Endothelial cell (in vitro differentiated cells): ENCODE results near the gene EML5. TPM values are rescaled to one million over a fixed set of nuclear protein-coding genes. Genes with fewer than 3 reads are reported as not detected.

Experiments
- DNase-seq: peaks from one replicate; pipeline ENCODE4 v3.0.0; 2021; ENCODE audit warnings: low spot score
- H3K27ac Mint-ChIP-seq: one replicate; pipeline ENCODE4 v1.8.0; 2021; ENCODE audit warnings: mixed read lengths, inconsistent platforms; ENCODE audit not compliant: unreplicated experiment
- H3K27me3 Mint-ChIP-seq: one replicate; pipeline ENCODE4 v1.8.0; 2021; ENCODE audit warnings: mild to moderate bottlenecking, moderate library complexity, mixed read lengths, inconsistent platforms; ENCODE audit not compliant: unreplicated experiment
- H3K36me3 Mint-ChIP-seq: one replicate; pipeline ENCODE4 v1.8.0; 2021; ENCODE audit warnings: mild to moderate bottlenecking, low read depth, mixed read lengths, inconsistent platforms; ENCODE audit not compliant: unreplicated experiment
- H3K4me1 Mint-ChIP-seq: one replicate; pipeline ENCODE4 v1.8.0; 2021; ENCODE audit warnings: mild to moderate bottlenecking, mixed read lengths, inconsistent platforms; ENCODE audit not compliant: unreplicated experiment
- H3K4me3 Mint-ChIP-seq: one replicate; pipeline ENCODE4 v1.8.0; 2021; ENCODE audit warnings: mild to moderate bottlenecking, mixed read lengths, inconsistent platforms; ENCODE audit not compliant: unreplicated experiment
- H3K9me3 Mint-ChIP-seq: one replicate; pipeline ENCODE4 v1.8.0; 2021; ENCODE audit warnings: mixed read lengths, inconsistent platforms; ENCODE audit not compliant: unreplicated experiment
- total RNA-seq: library from RNA; stranded (reverse); fragmentation: NEBNext Ultra II Directional; extraction: Animal tissue kit (Norgen Biotek cat#: 25700); gene quantifications from one replicate; pipeline ENCODE4 v1.2.1, GENCODE V29; 2021; ENCODE audit not compliant: unreplicated experiment
- TF ChIP-seq, protein P1 (sequence below): fragments of 200-600 bp; sonication (generic); IDR thresholded peaks from one replicate; pipeline ENCODE4 v1.5.0; 2021; ENCODE audit warnings: antibody characterized with exemption; ENCODE audit not compliant: unreplicated experiment

The EML5 gene
- total RNA-seq, 1 donor from 2014 or later = 0.13 TPM

DNA sequence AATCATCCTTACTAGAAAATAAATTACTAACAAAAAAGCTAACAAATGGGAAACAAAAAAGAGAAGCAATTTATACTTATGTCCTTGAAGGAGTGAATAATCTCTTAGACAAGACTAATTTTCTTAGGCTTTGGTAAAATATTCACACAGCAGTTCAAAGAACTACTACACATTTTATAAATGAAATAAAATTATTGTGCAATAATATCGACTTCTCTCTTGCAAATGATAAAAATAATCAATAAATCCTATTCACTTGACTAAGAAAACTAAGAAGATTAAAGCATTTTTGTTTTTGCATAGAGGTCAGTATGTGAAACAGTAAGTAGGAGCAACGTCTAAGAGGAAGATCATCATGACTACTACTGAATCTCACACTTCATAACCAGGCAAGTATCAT, 82.0 kb downstream of the EML5 start:
- Mint-ChIP-seq H3K27ac (no peak overlapping the region), H3K36me3 (no peaks in the 10 kb centered on the region), H3K9me3 (no peaks in the 10 kb centered on the region), H3K4me3 (no peak overlapping the region), H3K27me3 (no peaks in the 10 kb centered on the region), H3K4me1 (no peaks in the 10 kb centered on the region)
- TF ChIP-seq, protein P1, sequence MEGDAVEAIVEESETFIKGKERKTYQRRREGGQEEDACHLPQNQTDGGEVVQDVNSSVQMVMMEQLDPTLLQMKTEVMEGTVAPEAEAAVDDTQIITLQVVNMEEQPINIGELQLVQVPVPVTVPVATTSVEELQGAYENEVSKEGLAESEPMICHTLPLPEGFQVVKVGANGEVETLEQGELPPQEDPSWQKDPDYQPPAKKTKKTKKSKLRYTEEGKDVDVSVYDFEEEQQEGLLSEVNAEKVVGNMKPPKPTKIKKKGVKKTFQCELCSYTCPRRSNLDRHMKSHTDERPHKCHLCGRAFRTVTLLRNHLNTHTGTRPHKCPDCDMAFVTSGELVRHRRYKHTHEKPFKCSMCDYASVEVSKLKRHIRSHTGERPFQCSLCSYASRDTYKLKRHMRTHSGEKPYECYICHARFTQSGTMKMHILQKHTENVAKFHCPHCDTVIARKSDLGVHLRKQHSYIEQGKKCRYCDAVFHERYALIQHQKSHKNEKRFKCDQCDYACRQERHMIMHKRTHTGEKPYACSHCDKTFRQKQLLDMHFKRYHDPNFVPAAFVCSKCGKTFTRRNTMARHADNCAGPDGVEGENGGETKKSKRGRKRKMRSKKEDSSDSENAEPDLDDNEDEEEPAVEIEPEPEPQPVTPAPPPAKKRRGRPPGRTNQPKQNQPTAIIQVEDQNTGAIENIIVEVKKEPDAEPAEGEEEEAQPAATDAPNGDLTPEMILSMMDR = no peak
- no peak for DNase-seq

DNA sequence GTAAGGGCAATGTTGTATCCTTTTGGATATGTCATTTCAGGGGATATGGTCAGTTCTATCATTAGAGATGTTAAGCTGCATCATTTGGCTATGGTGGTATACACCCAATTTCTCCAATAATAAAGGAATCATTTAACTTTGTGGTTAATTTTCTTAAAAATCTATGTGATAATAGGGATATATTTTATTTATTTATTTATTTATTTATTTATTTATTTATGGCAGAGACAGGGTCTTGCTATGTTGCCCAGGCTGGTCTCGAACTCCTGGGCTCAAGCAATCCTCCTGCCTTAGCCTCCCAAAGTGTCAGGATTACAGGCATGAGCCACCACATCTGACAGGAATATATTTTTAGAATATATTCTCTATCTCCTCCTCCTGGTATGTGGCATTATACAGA, 85.7 kb downstream of the EML5 start:
- no peak for DNase-seq
- Mint-ChIP-seq H3K4me1 (no peaks in the 10 kb centered on the region), H3K27ac (no peak overlapping the region), H3K36me3 (no peaks in the 10 kb centered on the region), H3K9me3 (no peaks in the 10 kb centered on the region), H3K27me3 (no peaks in the 10 kb centered on the region), H3K4me3 (no peak overlapping the region)
- TF ChIP-seq, protein P1 = no peak

DNA sequence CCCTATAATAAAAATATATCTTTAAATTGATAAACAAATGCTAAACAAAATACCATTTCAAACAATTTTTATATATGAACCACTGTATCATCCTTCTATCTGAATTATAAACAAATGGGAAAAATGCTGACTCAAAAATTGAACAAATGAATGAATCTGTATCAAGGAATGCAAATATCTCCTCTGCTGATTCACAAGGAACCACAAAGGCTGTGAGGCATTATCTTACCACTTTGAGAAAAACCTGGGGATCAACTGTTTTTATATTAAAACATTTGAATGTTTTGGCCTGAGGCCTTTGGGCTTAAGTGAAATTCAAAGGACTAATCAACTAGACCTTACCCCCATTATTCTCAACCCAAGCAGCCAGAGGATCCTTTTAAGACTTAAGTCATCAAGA, 86.3 kb downstream of the EML5 start:
- Mint-ChIP-seq H3K9me3 (no peaks in the 10 kb centered on the region), H3K27ac (no peak overlapping the region), H3K36me3 (no peaks in the 10 kb centered on the region), H3K27me3 (no peaks in the 10 kb centered on the region), H3K4me3 (no peak overlapping the region), H3K4me1 (no peaks in the 10 kb centered on the region)
- TF ChIP-seq, protein P1 = no peak
- DNase-seq = no peak

DNA sequence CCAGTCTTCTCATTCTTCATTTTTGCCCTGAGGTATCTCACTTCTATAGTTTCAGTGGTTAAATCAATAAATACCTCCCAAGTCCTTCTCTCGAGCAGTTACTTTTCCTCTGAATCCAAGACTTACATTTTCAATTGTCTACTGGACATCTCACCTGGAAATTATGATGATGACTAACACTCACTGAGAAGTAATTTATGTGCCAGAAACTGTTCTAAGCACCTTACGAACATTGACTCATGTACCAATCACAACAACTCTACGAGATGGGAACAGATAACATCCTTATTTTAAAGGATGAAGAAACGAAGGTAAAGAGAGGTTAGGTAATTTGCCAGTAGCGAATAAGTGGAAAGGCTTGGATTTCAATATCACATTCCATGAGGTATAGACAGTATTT, 94.1 kb downstream of the EML5 start:
- H3K27me3 Mint-ChIP-seq = no peaks in the 10 kb centered on the region
- DNase-seq = no peak
- H3K4me1 Mint-ChIP-seq = no peaks in the 10 kb centered on the region
- H3K9me3 Mint-ChIP-seq = no peaks in the 10 kb centered on the region
- no peak overlapping the region for H3K4me3 Mint-ChIP-seq
- no peak overlapping the region for H3K27ac Mint-ChIP-seq
- TF ChIP-seq, protein P1 = no peak
- no peaks in the 10 kb centered on the region for H3K36me3 Mint-ChIP-seq

DNA sequence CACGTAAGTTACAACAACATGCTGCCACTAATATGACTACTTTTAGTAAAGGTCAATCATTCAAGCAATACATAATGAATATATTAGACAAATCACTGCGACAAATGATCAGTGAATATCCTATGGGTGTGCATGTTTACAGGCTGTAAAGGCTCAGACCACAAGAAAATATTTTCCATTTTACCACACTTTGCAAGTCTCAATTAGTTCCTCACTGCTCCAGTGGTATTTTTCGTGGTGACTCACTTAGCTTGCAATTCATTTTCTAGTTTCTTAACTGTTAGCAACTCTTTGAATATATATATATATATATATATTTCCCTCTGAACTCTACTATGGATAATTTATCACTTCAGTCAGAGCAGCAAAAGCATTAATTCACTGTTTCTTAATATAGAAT, 96.9 kb downstream of the EML5 start:
- Mint-ChIP-seq H3K27ac (no peak overlapping the region), H3K4me3 (no peak overlapping the region), H3K27me3 (no peaks in the 10 kb centered on the region), H3K36me3 (no peaks in the 10 kb centered on the region), H3K4me1 (no peaks in the 10 kb centered on the region), H3K9me3 (no peaks in the 10 kb centered on the region)
- DNase-seq = no peak
- TF ChIP-seq, protein P1 = no peak
